ENCODE data around the gene BPIFB2.

DNA sequence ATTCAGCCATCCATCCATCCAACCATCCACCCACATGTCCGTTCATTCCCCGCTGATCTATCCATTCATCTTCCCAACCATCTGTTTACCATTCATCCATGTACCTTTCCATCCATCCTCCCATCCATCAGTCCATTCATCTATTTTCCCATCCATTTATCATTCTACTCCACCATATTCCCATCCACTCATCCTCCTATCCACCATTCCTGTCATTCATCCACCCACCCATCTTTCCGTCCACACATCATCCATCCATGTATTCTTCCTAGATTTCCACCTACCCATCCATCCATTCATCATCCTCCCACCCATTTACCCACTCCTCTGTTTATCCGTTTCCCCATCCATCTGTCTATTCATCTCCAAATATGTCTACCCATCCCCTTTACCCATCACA is 30.7 kb downstream of the BPIFB2 start:
- TF ChIP-seq, protein P1, sequence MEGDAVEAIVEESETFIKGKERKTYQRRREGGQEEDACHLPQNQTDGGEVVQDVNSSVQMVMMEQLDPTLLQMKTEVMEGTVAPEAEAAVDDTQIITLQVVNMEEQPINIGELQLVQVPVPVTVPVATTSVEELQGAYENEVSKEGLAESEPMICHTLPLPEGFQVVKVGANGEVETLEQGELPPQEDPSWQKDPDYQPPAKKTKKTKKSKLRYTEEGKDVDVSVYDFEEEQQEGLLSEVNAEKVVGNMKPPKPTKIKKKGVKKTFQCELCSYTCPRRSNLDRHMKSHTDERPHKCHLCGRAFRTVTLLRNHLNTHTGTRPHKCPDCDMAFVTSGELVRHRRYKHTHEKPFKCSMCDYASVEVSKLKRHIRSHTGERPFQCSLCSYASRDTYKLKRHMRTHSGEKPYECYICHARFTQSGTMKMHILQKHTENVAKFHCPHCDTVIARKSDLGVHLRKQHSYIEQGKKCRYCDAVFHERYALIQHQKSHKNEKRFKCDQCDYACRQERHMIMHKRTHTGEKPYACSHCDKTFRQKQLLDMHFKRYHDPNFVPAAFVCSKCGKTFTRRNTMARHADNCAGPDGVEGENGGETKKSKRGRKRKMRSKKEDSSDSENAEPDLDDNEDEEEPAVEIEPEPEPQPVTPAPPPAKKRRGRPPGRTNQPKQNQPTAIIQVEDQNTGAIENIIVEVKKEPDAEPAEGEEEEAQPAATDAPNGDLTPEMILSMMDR (IDR thresholded peaks at IDR 0.05) = no peak
- no peak for TF ChIP-seq POLR2A (IDR thresholded peaks at IDR 0.05)
